HEK293T (cell line): ENCODE data around the gene CDH1.

Source experiments
- CTCF ChIA-PET: fragments of 350-600 bp; formaldehyde crosslinking; extraction: SDS; loops from one replicate; lab custom pipeline; 2021; ENCODE audit warnings: antibody characterized with exemption, inconsistent platforms; lab: Yijun Ruan, JAX
- POLR2A ChIA-PET: fragments of 350-600 bp; formaldehyde crosslinking; extraction: SDS; loops from one replicate; lab custom pipeline; 2020; ENCODE audit warnings: antibody characterized with exemption, inconsistent platforms; lab: Yijun Ruan, JAX
- DNase-seq: peaks from one replicate; pipeline ENCODE4 v3.0.0; 2012; ENCODE audit warnings: mixed read lengths; ENCODE audit errors: extremely low spot score
- ARNT ChIP-seq: fragments of 450-650 bp; IDR thresholded peaks from 2 replicates; pipeline ENCODE4 v1.6.1; 2017; ENCODE audit warnings: mild to moderate bottlenecking
- BHLHE40 ChIP-seq: fragments of 450-650 bp; IDR thresholded peaks from 2 replicates; pipeline ENCODE4 v1.6.1; 2016; ENCODE audit warnings: mild to moderate bottlenecking, moderate library complexity, borderline replicate concordance
- CTBP1 ChIP-seq: fragments of 450-650 bp; IDR thresholded peaks from 2 replicates; pipeline ENCODE4 v1.6.1; 2016; ENCODE audit warnings: borderline replicate concordance
- ELF4 ChIP-seq: fragments of 450-650 bp; IDR thresholded peaks from 2 replicates; pipeline ENCODE4 v1.6.1; 2017; ENCODE audit warnings: antibody characterized with exemption
- FOXA1 ChIP-seq: fragments of 450-650 bp; IDR thresholded peaks from 2 replicates; pipeline ENCODE4 v1.6.1; 2016; ENCODE audit warnings: mild to moderate bottlenecking
- FOXK2 ChIP-seq: fragments of 450-650 bp; IDR thresholded peaks from 2 replicates; pipeline ENCODE4 v1.6.1; 2016; ENCODE audit warnings: mild to moderate bottlenecking
- FOXM1 ChIP-seq: fragments of 450-650 bp; IDR thresholded peaks from 2 replicates; pipeline ENCODE4 v1.6.1; 2017; ENCODE audit warnings: mild to moderate bottlenecking, borderline replicate concordance
- HDGF ChIP-seq: fragments of 450-650 bp; IDR thresholded peaks from 2 replicates; pipeline ENCODE4 v1.6.1; 2017; ENCODE audit warnings: antibody characterized with exemption, borderline replicate concordance
- L3MBTL2 ChIP-seq: fragments of 450-650 bp; conservative IDR thresholded peaks from 2 replicates; pipeline ENCODE4 v1.6.1; 2016; ENCODE audit warnings: mild to moderate bottlenecking
- LEF1 ChIP-seq: fragments of 450-650 bp; IDR thresholded peaks from 2 replicates; pipeline ENCODE4 v1.6.1; 2017; ENCODE audit warnings: mild to moderate bottlenecking, borderline replicate concordance
- NFRKB ChIP-seq: fragments of 450-650 bp; IDR thresholded peaks from 2 replicates; pipeline ENCODE4 v1.6.1; 2016; ENCODE audit warnings: mild to moderate bottlenecking, moderate library complexity
- SP1 ChIP-seq: fragments of 450-650 bp; IDR thresholded peaks from 2 replicates; pipeline ENCODE4 v1.6.1; 2017
- SUZ12 ChIP-seq: fragments of 450-650 bp; IDR thresholded peaks from 2 replicates; pipeline ENCODE4 v1.6.1; 2016; ENCODE audit warnings: mild to moderate bottlenecking
- TARDBP ChIP-seq: fragments of 450-650 bp; IDR thresholded peaks from 2 replicates; pipeline ENCODE4 v1.6.1; 2016
- ZNF384 ChIP-seq: fragments of 450-650 bp; IDR thresholded peaks from 2 replicates; pipeline ENCODE4 v1.6.1; 2016
- TF ChIP-seq, protein P1 (sequence below): fragments of 450-650 bp; IDR thresholded peaks from 2 replicates; pipeline ENCODE4 v1.6.1; 2016

Gene CDH1

GRCh38 chr16:68739964-68740627 is 3.0 kb downstream of the CDH1 start:
- DNase-seq = no peak
- ChIA-PET CTCF (interaction anchor here (0.5 kb wide), 1 partner anchor 11 kb away, joined by 3 read pairs; no protein-coding TSS in a partner anchor), POLR2A (interaction anchor here (0.6 kb wide), 1 partner anchor 58 kb away, joined by 3 read pairs; no protein-coding TSS in a partner anchor)
- TF ChIP-seq FOXM1 = no peak
- no peak for TF ChIP-seq ZNF384
- no peak for TF ChIP-seq TARDBP
- TF ChIP-seq L3MBTL2 = no peak
- no peak for TF ChIP-seq CTBP1
- no peak for TF ChIP-seq FOXA1
- TF ChIP-seq SP1 = no peak
- TF ChIP-seq ELF4 = no peak
- TF ChIP-seq, protein P1, sequence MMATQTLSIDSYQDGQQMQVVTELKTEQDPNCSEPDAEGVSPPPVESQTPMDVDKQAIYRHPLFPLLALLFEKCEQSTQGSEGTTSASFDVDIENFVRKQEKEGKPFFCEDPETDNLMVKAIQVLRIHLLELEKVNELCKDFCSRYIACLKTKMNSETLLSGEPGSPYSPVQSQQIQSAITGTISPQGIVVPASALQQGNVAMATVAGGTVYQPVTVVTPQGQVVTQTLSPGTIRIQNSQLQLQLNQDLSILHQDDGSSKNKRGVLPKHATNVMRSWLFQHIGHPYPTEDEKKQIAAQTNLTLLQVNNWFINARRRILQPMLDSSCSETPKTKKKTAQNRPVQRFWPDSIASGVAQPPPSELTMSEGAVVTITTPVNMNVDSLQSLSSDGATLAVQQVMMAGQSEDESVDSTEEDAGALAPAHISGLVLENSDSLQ = no peak
- no peak for TF ChIP-seq ARNT
- no peak for TF ChIP-seq NFRKB
- no peak for TF ChIP-seq LEF1
- no peak for TF ChIP-seq SUZ12
- no peak for TF ChIP-seq BHLHE40
- no peak for TF ChIP-seq FOXK2
- TF ChIP-seq HDGF = no peak

GRCh38 chr16:68740628-68741346 is 3.7 kb downstream of the CDH1 start:
- DNase-seq = no peak
- ChIA-PET POLR2A (interaction anchor here (0.6 kb wide), 1 partner anchor 57 kb away, joined by 3 read pairs; no protein-coding TSS in a partner anchor), CTCF (interaction anchor here (0.5 kb wide), 1 partner anchor 10 kb away, joined by 3 read pairs; no protein-coding TSS in a partner anchor)
- TF ChIP-seq ZNF384 (no peak), FOXM1 (no peak), FOXK2 (no peak), SUZ12 (no peak), SP1 (no peak), HDGF (no peak), ELF4 (no peak), L3MBTL2 (no peak), LEF1 (no peak)
- TF ChIP-seq, protein P1 = no peak

GRCh38 chr16:68743664-68744063 is 6.6 kb downstream of the CDH1 start:
- POLR2A ChIA-PET = interaction anchor here (0.7 kb wide), 1 partner anchor 13 kb away, joined by 3 read pairs; no protein-coding TSS in a partner anchor
- CTCF ChIA-PET = no interaction called here
- DNase-seq = no peak
- no peak for TF ChIP-seq FOXM1
- no peak for TF ChIP-seq HDGF
- no peak for TF ChIP-seq ARNT
- TF ChIP-seq LEF1 = no peak
- no peak for TF ChIP-seq ELF4
- no peak for TF ChIP-seq BHLHE40
- TF ChIP-seq, protein P1 = no peak
- no peak for TF ChIP-seq FOXK2
- TF ChIP-seq ZNF384 = no peak
- no peak for TF ChIP-seq SP1
- no peak for TF ChIP-seq L3MBTL2
- TF ChIP-seq SUZ12 = no peak
- no peak for TF ChIP-seq TARDBP
- TF ChIP-seq FOXA1 = no peak
- no peak for TF ChIP-seq CTBP1
- TF ChIP-seq NFRKB = no peak

DNA sequence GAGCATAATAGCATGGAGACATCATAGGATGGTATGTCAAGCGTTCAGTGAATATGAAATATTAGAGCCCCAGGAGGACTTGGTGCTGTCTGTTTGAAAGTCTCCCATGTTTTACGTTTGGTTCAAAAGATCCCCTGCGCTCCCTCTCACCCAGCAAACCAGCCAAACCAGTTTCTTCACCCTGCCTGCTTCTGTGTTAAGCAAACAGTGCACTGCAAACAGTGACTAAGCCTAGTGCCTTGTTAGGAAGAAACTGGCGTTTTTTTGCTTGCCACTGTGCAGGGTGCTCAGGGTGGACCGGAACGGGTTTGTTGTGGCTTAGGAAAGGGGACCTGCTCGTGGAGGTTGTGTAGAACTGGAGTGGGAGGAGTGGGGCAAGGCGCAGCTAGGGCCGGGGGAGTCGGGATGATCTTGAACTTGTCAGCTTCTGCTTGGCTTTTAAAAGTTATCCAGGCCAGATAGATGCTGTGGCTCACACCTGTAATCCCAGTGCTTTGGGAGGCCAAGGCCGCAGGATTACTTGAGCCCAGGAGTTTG is 7.7 kb downstream of the CDH1 start:
- TF ChIP-seq ELF4 = no peak
- TF ChIP-seq L3MBTL2 = no peak
- no peak for TF ChIP-seq ZNF384
- TF ChIP-seq ARNT = no peak
- TF ChIP-seq FOXA1 = no peak
- no peak for TF ChIP-seq HDGF
- TF ChIP-seq SUZ12 = no peak
- no peak for TF ChIP-seq CTBP1
- no peak for TF ChIP-seq LEF1
- TF ChIP-seq, protein P1 = no peak
- no peak for TF ChIP-seq NFRKB
- DNase-seq = no peak
- CTCF ChIA-PET = no interaction called here
- POLR2A ChIA-PET = no interaction called here

- TF ChIP-seq FOXM1 = no peak
- no peak for TF ChIP-seq CTBP1
- no peak for TF ChIP-seq ARNT
- TF ChIP-seq, protein P1 = no peak
- no peak for TF ChIP-seq ZNF384
- TF ChIP-seq SUZ12 = no peak
- no peak for TF ChIP-seq HDGF
- TF ChIP-seq BHLHE40 = no peak
- no peak for TF ChIP-seq TARDBP
- no peak for TF ChIP-seq FOXK2
- no peak for TF ChIP-seq L3MBTL2
- POLR2A ChIA-PET = no interaction called here
- DNase-seq = no peak
- CTCF ChIA-PET = no interaction called here
These were observed 9.9 kb downstream of the CDH1 start for GRCh38 chr16:68746951-68747350.
